HG03039 (cell line): ENCODE results near the gene TMIGD1.

Experiments
- ATAC-seq: cut with Tn5 transposase; IDR thresholded peaks from one replicate; pipeline ENCODE4 v1.9.1; 2021; ENCODE audit warnings: mild to moderate bottlenecking, moderate library complexity; ENCODE audit not compliant: unreplicated experiment

Gene TMIGD1

DNA sequence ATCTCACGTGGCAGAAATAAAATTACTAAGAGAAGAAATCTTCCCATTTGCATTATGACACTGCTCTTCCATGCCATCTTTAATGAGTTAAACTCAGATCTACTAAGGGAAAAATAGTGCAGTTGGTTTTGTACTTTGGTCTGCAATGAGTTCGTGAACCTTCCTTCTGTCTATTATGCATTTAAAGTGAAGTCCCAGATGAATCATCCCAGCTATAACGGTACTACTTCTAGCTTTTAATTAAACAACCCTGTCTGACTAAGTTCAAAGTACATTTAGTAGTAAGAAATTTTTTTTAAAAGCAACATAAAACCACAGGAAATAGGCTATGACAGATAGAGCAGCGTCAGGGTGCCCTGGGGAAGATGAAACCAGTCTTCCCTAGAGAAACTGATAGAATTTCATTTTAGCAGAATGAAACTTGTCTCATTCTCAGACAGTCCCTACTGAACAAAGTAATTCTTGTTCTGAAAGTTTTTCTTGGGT, 1.8 kb downstream of the TMIGD1 start:
- no peak for ATAC-seq

DNA sequence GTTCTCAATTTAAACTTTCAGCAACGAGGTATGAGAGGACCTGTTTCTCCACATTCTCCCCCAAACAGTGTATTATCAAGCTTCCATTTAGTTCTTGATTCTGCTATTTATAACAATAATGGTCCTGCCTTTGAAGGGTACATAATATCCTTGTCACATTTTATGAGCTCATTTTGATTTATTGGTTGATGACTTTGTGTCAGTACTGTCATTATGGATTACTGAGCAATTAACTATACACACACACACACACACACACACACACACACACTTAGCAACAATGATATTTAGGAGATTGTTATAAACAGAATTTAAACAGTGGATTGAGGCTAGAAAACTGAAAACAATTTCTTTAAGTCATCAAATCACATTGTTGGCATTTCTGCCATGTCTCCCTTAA, 7.0 kb downstream of the TMIGD1 start:
- no peak for ATAC-seq

DNA sequence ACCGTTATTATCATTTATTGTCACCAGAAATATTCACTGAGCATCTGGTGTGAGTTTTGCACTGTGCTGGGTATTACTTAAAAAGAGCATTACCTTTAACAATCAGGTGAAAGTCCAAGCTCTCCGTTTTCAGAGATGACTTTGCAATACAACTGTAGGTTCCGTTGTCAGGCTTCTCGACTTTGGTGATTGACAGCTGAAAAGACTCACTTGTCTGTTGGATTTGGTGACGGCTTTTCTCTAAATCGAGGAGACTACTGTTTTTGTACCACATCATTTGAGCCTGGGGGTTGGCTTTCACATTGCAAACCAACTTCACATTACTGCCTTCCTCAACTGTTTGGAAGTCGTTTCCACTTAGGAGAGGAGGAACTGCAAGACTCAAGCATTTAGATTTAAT, 9.1 kb downstream of the TMIGD1 start:
- ATAC-seq: no peak

DNA sequence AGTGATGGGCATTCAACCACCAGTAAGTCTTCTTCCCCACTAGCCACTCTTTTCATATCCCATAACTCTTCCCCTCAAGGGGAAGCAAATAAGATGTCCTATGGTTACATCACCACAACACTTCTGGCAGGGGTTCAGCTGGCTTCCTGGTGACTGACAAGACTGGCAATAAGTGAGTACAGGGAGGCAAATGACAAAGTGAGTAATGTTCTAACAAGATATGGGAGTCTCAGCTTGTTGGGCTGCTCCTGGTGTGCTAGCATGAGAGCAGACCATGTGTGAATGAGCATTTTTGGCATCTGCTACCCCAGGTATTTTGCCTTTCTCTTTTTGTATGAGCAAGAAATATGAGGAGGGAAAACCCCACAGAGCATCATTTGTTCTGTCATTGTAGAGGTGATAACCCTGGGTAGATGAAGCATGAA, 9.9 kb downstream of the TMIGD1 start:
- ATAC-seq: no peak

DNA sequence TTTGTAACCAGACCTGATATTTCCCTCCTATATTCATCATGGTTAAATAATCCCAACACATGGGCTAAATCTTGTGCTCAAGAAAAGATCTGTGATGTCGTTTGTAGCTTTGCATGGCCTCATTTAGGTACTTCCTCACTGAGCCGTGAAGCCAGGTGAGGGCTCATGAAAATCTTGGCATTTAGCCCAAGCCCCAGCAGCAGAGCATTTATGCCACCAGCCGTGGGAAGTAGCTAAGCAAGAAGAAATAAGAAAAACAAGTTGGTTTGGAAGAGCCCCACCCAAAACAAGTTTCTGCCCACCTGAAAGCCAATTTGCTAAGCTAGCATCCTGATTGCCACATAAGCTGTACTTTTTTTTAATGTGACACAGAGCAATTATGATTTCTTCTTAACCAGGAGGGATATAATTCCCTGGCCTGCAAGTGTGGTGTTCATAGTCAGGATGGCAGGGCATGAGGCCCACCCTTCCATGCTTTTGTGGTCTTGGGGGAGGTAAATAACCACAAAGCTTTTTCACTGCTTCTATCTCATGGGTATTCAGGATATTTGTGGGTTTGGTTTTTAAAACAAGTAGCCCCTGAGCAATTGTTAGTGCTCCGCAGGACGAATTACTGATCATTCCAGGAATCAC, 10.5 kb downstream of the TMIGD1 start:
- ATAC-seq: no peak

DNA sequence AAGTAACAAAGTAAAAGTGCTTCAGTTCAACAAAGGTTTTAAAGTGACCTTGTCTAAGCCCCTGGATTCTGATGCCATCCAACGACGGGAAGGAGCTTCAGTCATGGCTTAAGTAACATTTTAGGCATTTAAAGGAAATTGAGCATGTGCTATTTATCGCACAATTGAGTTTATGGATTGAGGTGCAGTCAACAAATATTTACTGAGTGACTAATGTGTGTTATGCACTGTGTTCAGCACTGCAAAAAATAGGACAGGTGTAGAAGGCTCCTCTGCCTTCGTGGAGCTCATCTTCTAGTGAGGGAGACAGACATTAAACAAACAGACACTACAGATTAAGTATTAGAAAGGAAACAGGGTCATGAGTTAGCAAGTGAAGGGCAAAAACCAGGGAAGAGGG, 12.5 kb downstream of the TMIGD1 start:
- ATAC-seq: no peak

DNA sequence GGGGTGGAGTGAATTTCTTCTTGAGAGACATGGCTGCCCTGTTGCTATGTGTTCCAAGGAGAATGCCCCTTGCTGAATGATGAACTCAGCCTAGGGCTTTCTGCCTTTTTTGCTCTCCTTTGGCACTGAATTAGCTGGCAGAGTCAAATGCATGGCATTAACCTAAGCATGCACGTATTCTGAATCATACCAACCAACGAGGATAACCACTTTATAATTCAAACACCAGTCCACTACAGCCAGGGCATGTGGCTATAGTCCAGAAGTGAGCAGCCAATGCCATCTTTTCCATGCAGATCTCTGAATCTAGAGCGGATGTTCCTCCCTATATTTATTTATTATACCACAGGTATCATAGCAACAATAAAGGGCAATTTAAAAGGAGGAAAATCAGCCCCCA, 15.7 kb downstream of the TMIGD1 start:
- ATAC-seq: no peak

DNA sequence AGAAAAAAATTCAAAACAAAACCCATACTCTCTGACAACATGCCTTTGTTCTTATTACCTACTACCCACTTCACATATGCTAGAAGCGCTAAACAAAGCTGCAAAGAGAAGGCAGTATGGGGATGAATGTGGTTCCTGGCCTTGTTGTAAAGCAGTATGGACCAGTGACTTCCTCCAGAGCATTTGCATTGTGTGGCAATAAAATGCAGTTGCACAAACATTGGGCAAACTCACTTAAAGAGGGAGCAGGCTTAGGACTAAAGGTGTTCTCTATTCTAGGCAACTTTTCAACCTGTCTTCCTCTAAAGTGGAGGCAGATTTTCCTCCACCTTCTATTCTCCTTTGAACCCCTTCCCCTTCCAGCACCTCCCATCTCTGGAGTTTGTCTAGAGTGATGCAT, 17.1 kb downstream of the TMIGD1 start:
- ATAC-seq: no peak

DNA sequence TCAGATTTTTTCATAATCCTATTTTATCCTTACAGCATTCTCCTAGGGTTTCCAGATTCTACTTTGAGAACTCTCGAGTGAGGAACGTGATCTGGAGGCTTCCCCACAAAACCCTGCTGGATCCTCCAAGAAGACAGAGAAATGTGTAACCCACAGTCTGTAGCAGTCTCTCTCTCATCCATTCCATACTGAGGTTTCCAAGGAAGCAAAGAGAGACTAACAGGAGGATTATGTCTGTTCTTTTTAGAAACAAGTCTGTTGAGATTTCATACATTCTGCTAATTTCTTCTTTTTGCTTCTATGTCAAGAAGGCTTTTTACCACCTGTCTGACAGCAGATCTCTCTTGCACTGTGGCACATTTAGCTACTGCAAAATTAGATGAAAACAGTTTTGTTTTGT, 18.8 kb downstream of the TMIGD1 start:
- ATAC-seq: no peak

DNA sequence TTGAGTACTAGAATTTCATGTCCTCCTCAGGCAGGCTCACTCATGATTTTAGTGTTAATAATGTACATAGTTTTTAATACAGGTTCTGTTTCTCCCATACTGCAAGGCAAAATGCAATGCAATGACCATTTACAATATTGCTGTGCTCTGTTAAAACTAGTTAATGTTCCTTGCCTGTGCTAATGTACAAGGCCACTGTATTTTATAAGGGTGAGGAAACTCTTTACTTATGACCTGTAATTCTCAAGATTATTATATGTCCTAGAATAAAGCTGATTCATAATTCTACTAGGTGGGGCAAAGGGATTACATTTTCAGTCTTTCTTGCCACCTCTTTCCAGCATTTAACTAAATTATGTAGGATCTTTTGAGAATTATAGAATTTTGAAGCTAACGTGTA, 19.4 kb downstream of the TMIGD1 start:
- ATAC-seq: no peak

DNA sequence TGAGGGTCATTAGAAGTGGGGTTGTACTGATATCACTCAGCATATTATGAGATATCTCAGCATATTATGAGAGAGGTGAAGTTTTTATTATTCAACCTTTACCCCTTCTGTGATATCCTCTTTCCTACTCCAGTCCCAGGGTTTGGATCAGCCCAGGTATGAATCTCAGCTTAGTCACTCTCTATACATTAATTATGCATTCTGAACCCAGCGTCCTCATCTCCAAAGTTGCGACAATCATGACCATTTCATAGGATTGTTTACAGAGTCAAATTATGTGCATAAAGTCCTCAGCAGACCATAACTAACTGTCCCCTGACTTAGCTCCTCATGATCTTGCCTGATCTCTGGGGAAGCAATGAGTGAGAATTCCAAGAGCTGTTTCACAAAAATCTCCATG, 21.6 kb downstream of the TMIGD1 start:
- ATAC-seq: no peak

DNA sequence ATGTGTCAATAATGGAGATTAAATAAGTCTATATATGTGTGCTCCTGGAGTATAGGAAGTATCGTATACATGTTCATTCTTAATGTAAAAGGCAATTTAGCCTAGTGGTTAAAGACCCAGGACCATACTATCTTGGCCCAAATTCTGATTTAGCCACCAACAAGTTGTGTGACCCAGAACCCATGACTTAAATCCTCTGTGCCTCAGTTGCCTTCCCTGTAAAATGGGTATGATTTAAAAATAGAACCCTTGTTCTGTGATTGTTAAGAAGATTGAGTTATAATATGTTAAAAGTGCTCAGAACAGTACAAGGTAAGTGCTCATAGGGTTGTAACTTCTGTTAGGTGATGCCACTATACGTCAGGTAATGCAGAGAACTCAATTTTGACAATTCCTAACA, 23.3 kb downstream of the TMIGD1 start:
- ATAC-seq: no peak

DNA sequence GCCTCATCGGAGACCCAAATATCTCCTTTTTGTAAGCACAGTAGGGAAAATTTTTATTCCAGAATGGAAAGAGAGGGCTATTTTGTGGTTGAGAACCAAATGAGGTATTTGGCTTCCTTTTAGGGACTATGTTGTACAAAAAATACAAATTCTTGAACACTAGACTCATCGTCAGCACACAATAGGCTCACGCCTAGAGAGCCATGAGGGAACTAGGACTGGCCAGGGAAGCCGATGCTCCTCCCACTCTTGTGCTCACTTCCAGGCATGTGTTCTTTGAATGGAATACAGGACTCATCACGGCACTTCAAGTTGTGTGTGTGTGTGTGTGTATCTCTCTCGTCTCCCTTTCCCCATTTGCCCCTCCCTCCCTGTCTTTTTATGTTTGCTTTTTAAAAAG, 24.3 kb downstream of the TMIGD1 start:
- no peak for ATAC-seq

DNA sequence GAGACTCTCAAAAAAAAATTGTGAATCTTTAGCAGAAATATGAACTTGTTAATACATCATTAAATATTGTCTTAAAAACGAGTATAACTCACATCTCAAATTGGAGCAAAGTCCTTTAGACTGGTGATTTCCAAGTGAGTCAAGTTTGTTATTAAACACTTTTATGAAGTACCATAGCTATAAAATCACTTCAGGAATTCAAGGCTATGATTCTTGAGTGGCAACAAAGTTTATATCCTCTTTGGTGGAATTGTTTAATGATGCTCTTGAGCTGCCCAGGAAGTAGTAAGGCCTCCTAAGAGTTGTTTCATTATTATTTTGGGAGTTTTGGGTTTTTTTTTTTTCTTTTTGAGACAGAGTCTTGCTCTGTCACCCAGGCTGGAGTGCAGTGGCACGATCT, 25.5 kb downstream of the TMIGD1 start:
- ATAC-seq: no peak

DNA sequence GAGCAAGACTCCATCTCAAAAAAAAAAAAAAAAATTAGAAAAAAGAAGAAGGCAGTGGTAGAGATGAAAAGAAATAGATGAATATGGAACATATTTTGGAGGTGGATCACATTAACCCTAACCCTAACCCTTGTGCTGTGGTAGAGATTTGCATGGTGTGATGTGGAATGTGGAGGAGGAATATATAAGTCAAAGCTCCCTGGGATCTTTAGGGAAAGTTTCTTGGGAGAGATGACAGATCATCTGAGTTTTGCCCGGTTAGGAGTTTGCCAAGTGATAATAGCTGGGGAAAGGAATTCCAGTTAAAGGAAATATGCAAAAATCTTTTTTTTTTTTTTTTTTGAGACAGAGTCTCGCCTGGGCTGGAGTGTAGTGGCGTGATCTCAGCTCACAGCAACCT, 29.1 kb downstream of the TMIGD1 start:
- ATAC-seq: no peak

DNA sequence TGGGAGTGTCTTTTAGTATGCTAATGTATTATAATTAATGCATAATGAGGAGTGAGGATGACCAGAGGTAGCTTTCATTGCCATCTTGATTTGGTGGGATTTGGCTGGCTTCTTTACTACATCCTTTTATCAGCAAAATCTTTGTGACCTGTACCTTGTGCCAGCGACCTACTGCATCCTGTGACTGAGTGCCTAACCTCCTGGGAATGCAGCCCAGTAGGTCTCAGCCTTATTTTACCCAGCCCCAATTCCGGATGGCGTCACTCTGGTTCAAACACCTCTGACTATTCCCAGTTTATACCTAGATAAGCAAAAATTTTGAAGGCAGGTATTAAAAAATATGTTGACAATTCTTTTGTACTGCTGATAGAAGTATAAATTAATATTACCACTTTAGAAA, 31.6 kb downstream of the TMIGD1 start:
- ATAC-seq: no peak

DNA sequence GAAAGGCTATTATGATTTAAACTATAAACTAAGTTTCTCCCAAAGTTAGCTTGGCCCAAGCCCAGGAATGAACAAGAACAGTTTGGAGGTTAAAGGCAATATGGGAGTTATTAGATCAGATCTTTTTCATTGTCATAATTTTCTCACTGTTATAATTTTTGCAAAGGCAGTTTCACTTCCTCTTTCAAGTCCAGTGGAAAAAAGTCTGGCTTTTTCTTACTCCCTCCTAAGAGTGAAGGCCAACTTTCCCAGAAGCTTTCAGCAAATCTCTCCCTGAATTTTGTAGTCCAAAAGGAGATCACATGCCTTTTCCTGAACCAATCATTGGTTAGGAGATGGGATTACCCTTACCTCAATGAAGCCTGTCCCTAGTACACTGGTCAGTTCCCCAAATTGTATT, 33.0 kb downstream of the TMIGD1 start:
- no peak for ATAC-seq

DNA sequence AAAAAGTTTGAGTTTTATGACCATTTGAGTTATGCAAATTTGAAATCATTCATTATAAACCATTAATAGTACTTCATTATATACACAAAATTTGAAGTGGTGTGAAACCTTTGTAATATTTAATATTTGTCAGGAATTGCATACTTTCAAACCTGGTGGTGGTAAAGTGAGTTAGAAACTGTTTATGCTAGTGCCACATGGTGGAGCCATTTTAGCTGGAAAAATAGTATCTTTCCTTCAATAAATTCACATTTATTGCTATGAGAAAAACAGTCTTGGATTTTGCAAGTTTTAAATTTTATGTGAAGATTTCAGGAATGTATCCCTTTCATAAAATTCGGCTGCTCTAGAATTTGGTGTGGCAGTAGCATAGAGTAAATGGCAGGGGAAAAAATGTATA, 34.9 kb downstream of the TMIGD1 start:
- ATAC-seq: no peak

DNA sequence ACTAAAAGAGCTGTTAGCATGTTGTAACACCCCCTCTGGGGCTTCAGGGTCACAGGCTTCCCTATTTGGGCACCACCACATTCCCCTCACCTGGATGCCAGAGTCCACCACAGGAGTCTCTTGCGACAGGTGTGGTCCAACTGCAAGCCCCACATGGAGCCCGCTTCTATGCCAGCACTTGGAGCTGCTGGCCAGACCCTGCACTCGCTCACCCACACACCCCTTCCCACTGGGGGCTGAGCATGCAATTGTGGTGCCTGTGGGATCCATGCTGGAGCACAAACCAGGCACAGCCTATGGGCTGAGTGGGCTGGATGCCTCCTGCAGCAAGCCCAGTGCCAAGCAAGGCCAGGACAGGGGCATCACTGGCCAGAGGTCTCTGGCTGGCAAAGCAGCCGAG, 36.1 kb downstream of the TMIGD1 start:
- no peak for ATAC-seq

DNA sequence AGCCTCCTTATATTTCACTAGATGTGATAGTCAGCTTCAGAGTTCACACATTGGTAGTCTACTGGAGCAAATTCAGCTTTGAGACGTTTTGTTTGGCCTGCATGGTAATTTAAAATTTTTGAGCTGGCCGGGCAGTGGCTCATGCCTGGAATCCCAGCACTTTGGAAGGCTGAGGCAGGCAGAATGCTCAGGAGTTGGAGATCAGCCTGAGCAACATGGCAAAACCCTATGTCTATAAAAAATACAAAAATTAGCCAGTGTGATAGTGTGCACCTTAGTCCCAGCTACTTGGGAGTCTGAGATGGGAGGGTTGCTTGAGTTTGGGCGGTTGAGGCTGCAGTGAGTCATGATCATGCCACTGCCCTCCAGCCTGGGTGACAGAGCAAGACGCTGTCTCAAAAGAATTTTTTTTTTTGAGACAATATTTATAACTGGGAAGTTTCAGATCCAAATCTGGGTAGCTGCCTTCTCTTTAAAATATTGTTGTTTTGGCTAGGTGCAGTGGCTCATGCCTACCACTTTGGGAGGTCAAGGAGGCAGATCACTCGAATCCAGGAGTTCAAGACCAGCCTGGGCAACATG, 37.3 kb downstream of the TMIGD1 start:
- no peak for ATAC-seq

DNA sequence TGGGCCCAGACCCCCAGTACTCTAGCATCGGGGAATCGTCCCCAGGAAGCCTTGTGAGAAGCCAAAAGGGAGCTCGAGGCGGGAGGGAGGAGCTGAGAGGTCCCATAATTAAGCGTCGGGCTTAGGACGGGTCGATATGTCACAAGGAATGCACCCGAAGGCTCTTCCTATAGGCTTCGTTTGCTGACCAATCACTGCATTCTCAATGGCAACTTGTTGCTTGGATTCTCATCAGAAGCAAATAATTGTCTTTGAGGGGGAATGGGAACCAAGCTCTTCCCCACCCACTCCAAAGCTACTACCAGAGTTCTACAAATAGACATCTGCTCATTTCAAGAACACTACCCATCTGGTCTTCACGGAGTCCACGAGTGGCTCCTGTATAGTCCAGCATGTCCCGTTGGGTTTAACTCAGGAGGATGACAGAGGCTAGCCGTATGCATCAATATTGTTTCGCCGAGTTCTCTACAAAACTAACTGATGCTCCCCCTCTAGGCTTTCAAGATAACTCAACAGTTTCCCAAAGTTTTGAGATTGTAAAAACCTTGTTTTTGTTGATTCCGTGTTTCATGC, 41.5 kb downstream of the TMIGD1 start:
- ATAC-seq: no peak

DNA sequence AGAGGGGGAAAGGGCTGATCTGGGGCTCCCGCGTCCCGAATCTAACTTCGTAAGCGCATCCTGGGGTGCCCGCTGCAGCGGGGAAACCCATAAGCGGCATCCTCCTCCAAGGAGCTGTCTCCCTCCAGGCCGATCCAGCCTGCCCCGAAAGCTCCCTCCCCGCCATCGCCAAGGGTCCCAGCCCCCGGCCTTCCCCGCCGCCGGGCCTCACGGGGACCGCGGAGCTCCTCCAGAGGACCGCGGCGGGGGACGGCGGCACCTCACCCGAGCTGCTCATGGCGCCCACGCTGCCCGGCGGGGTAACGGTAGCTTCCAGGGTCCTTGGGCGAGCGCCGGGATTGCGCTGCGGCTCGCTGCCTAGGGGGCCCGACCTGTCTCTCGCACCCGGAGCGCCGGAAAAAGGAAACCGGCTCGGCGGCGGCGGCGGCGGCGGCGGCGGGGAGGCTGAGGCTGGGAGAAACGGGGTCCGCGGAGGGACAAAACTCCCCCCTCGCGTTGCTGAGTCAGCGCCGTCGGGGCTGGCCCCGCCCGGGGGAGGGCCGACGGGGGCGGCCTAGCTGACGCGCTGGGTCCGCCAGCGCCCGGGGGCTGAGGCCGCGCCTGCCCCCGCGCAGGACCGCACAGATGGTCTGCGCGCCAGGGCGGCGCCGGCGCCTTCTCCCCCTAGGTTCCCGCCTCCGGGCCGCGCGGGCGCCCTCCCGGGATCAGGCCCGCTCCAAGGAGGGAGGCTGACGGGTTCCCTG, 42.1 kb downstream of the TMIGD1 start, which contains the start of gene BLMH:
TSS of gene BLMH (minus strand) at position 402 of the 743 bp plus-strand sequence. CDS start at position 277, 125 bp downstream.
- peak; percentile 76 for ATAC-seq
